GM18861 (cell line): Measurements from ENCODE around the gene TMEM208.

Source experiments
- ATAC-seq: cut with Tn5 transposase; IDR thresholded peaks from one replicate; pipeline ENCODE4 v1.9.1; 2021; ENCODE audit not compliant: unreplicated experiment

The TMEM208 gene

GRCh38 chr16:67248401-67249177 is 21.7 kb downstream of the TMEM208 start, which contains the start of gene SLC9A5:
Gene SLC9A5 (plus strand): TSS chr16:67248979. CDS start chr16:67249015, 36 bp downstream.
- no peak for ATAC-seq

- no peak for ATAC-seq
Observed at GRCh38 chr16:67249178-67250044, 22.5 kb downstream of the TMEM208 start.

- ATAC-seq = no peak
Observed at GRCh38 chr16:67250045-67250327, 23.1 kb downstream of the TMEM208 start.

- no peak for ATAC-seq
Observed at GRCh38 chr16:67252609-67253497, 25.9 kb downstream of the TMEM208 start.

GRCh38 chr16:67254801-67255552 is 28.0 kb downstream of the TMEM208 start:
- ATAC-seq = no peak

- no peak for ATAC-seq
Observed at GRCh38 chr16:67255553-67256221, 28.8 kb downstream of the TMEM208 start.

- no peak for ATAC-seq
Observed at GRCh38 chr16:67256701-67257230, 29.8 kb downstream of the TMEM208 start.

- ATAC-seq = no peak
Observed at GRCh38 chr16:67257486-67258160, 30.7 kb downstream of the TMEM208 start.

- ATAC-seq = no peak
Observed at GRCh38 chr16:67258161-67258835, 31.4 kb downstream of the TMEM208 start.

- no peak for ATAC-seq
Observed at GRCh38 chr16:67259705-67260104, 32.8 kb downstream of the TMEM208 start.

- no peak for ATAC-seq
Observed at GRCh38 chr16:67260426-67261063, 33.6 kb downstream of the TMEM208 start.

- no peak for ATAC-seq
Observed at GRCh38 chr16:67263201-67263600, 36.3 kb downstream of the TMEM208 start.

- no peak for ATAC-seq
Observed at GRCh38 chr16:67264277-67264676, 37.3 kb downstream of the TMEM208 start.

GRCh38 chr16:67264866-67265265 is 37.9 kb downstream of the TMEM208 start:
- ATAC-seq = no peak

GRCh38 chr16:67265834-67266233 is 38.9 kb downstream of the TMEM208 start:
- ATAC-seq = no peak

GRCh38 chr16:67268136-67268579 is 41.2 kb downstream of the TMEM208 start:
- ATAC-seq = no peak

- ATAC-seq = no peak
Observed at GRCh38 chr16:67269766-67270165, 42.8 kb downstream of the TMEM208 start.

- no peak for ATAC-seq
Observed at GRCh38 chr16:67270931-67271338, 44.0 kb downstream of the TMEM208 start.
